DND-41 (cell line): ENCODE measurements around the gene SLCO4A1.

Experiments used
- CTCF ChIP-seq: IDR thresholded peaks from 2 replicates; pipeline ENCODE4 v1.5.1; 2012; ENCODE audit warnings: borderline replicate concordance, low read length, moderate library complexity, mild to moderate bottlenecking; ENCODE audit not compliant: poor library complexity, severe bottlenecking; ENCODE audit errors: extremely low read depth
- EZH2 ChIP-seq: IDR thresholded peaks from 3 replicates; pipeline ENCODE4 v1.6.1; 2012; ENCODE audit warnings: borderline replicate concordance, low read depth, mild to moderate bottlenecking, moderate library complexity, low read length, inconsistent platforms; ENCODE audit not compliant: severe bottlenecking

- no peak for TF ChIP-seq CTCF
- TF ChIP-seq EZH2: no peak
Observed at GRCh38 chr20:62702895-62703852, 60.9 kb downstream of the SLCO4A1 start.
